B cell (primary cell): ENCODE data around the gene TRPM8.
"Not testable (repeated sequence)": the region's sequence is repeated elsewhere in the genome, so short reads cannot be mapped to it uniquely, and the experiment has no call there.

Experiments
- EZH2 ChIP-seq: IDR thresholded peaks from 2 replicates; pipeline ENCODE4 v1.6.1; 2012; ENCODE audit warnings: borderline replicate concordance, low read depth, mild to moderate bottlenecking, moderate library complexity, low read length; ENCODE audit not compliant: insufficient read depth, poor library complexity, severe bottlenecking
- TF ChIP-seq, protein P1 (sequence below): fragments of 200-600 bp; IDR thresholded peaks from one replicate; pipeline ENCODE4 v1.8.0; 2022; ENCODE audit warnings: antibody characterized with exemption, mild to moderate bottlenecking

GRCh38 chr2:233872125-233872524 is 45.0 kb upstream of the TRPM8 start:
- TF ChIP-seq, protein P1, sequence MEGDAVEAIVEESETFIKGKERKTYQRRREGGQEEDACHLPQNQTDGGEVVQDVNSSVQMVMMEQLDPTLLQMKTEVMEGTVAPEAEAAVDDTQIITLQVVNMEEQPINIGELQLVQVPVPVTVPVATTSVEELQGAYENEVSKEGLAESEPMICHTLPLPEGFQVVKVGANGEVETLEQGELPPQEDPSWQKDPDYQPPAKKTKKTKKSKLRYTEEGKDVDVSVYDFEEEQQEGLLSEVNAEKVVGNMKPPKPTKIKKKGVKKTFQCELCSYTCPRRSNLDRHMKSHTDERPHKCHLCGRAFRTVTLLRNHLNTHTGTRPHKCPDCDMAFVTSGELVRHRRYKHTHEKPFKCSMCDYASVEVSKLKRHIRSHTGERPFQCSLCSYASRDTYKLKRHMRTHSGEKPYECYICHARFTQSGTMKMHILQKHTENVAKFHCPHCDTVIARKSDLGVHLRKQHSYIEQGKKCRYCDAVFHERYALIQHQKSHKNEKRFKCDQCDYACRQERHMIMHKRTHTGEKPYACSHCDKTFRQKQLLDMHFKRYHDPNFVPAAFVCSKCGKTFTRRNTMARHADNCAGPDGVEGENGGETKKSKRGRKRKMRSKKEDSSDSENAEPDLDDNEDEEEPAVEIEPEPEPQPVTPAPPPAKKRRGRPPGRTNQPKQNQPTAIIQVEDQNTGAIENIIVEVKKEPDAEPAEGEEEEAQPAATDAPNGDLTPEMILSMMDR, result not testable (repeated sequence)
- not testable (repeated sequence) for TF ChIP-seq EZH2
